Measurements from ENCODE around the gene TMEM178B. TPM values are rescaled to one million over a fixed set of nuclear protein-coding genes. Genes with fewer than 3 reads are reported as not detected.

Gene TMEM178B
- total RNA-seq, 1 experiment from 2014 or later, result 0.39 TPM

GRCh38 chr7:141519623-141520022 lies 445.8 kb downstream of the TMEM178B start:
- H3K36me3 ChIP-seq (ENCODE audit: control insufficient read depth, insufficient read depth, low read length), result no peaks in the 10 kb centered on the region
- no peaks in the 10 kb centered on the region for H3K4me1 ChIP-seq (ENCODE audit: control insufficient read depth, insufficient read depth, low read length)
- no TSS peak for BruUV-seq (replicated peaks)
- in situ Hi-C loops (cut with HindIII; ENCODE audit: low pct_unique_long_range_greater_than_20kb, low sequenced_read_pairs) (no loop called here), intact Hi-C loops (cut with micrococcal nuclease; ENCODE audit: unreplicated experiment) (no loop called here)
- TF ChIP-seq POLR2AphosphoS5 (IDR thresholded peaks at IDR 0.05; ENCODE audit: low read depth, low read length) (no peak), TCF7L2 (IDR thresholded peaks at IDR 0.05; ENCODE audit: low read depth, low read length) (no peak), SIN3A (IDR thresholded peaks at IDR 0.05; ENCODE audit: borderline replicate concordance, insufficient read depth, low read depth, low read length) (no peak)
- TF ChIP-seq, protein P1, sequence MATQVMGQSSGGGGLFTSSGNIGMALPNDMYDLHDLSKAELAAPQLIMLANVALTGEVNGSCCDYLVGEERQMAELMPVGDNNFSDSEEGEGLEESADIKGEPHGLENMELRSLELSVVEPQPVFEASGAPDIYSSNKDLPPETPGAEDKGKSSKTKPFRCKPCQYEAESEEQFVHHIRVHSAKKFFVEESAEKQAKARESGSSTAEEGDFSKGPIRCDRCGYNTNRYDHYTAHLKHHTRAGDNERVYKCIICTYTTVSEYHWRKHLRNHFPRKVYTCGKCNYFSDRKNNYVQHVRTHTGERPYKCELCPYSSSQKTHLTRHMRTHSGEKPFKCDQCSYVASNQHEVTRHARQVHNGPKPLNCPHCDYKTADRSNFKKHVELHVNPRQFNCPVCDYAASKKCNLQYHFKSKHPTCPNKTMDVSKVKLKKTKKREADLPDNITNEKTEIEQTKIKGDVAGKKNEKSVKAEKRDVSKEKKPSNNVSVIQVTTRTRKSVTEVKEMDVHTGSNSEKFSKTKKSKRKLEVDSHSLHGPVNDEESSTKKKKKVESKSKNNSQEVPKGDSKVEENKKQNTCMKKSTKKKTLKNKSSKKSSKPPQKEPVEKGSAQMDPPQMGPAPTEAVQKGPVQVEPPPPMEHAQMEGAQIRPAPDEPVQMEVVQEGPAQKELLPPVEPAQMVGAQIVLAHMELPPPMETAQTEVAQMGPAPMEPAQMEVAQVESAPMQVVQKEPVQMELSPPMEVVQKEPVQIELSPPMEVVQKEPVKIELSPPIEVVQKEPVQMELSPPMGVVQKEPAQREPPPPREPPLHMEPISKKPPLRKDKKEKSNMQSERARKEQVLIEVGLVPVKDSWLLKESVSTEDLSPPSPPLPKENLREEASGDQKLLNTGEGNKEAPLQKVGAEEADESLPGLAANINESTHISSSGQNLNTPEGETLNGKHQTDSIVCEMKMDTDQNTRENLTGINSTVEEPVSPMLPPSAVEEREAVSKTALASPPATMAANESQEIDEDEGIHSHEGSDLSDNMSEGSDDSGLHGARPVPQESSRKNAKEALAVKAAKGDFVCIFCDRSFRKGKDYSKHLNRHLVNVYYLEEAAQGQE (IDR thresholded peaks at IDR 0.05; ENCODE audit: insufficient read depth in 1 of 2, low read depth in 2 of 2, low read length in 1 of 2), result no peak
- TF ChIP-seq, protein P2, sequence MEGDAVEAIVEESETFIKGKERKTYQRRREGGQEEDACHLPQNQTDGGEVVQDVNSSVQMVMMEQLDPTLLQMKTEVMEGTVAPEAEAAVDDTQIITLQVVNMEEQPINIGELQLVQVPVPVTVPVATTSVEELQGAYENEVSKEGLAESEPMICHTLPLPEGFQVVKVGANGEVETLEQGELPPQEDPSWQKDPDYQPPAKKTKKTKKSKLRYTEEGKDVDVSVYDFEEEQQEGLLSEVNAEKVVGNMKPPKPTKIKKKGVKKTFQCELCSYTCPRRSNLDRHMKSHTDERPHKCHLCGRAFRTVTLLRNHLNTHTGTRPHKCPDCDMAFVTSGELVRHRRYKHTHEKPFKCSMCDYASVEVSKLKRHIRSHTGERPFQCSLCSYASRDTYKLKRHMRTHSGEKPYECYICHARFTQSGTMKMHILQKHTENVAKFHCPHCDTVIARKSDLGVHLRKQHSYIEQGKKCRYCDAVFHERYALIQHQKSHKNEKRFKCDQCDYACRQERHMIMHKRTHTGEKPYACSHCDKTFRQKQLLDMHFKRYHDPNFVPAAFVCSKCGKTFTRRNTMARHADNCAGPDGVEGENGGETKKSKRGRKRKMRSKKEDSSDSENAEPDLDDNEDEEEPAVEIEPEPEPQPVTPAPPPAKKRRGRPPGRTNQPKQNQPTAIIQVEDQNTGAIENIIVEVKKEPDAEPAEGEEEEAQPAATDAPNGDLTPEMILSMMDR (IDR thresholded peaks at IDR 0.05), result no peak
- CTCF ChIA-PET, result no interaction called here
- 0 out of 2 replicates have a peak, but pooled peaks cover 3% of the 10 kb centered on the region for H3K27me3 ChIP-seq (ENCODE audit: control insufficient read depth, insufficient read depth, low read length)
- no peak overlapping the region for H3K27ac ChIP-seq (ENCODE audit: low read length)
- no peak overlapping the region for H3K4me3 ChIP-seq (ENCODE audit: low read depth in 2 of 2, low read length in 2 of 2)
- ATAC-seq, result no peak
- POLR2A ChIA-PET, result no interaction called here
- H3K9me3 ChIP-seq (ENCODE audit: control insufficient read depth, insufficient read depth, low read depth, low read length), result no peaks in the 10 kb centered on the region
- no peak for DNase-seq (ENCODE audit: low read depth, low spot score)

DNA sequence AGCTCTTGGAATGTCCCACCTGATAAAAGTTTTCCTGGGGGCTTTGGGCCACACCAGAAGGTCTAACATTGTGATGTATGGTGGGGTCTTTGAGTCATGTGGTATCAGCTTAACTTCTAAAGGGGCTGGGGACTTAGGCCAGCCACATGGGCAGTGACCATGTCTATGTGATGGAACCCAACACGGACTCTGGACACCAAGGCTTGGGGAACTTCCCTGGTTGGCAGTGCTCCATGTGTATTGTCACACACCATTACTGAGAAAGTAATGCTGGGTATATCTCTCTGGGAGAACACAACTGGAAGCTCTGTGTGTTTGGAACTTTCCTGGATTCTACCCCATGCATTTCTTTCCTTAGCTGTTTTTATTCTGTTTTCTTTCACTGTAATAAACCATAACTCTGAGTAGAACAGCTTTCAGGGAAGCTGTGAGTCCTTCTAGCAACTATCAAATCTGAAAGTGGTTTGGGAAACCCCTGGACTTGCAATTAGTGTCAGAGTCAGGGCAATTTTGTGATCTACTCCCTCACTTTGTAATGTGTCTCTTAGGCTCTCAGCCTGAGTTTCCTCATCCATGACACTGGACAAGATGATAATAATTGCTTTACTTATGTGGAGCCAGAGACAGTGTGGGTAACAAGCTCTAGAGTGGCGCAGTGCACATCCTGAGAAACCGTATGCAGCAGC lies 448.9 kb downstream of the TMEM178B start:
- Histone ChIP-seq H3K4me3 (ENCODE audit: low read depth in 2 of 2, low read length in 2 of 2) (no peak overlapping the region), H3K4me1 (ENCODE audit: control insufficient read depth, insufficient read depth, low read length) (no peaks in the 10 kb centered on the region), H3K36me3 (ENCODE audit: control insufficient read depth, insufficient read depth, low read length) (no peaks in the 10 kb centered on the region), H3K27me3 (ENCODE audit: control insufficient read depth, insufficient read depth, low read length) (0 out of 2 replicates have a peak, but pooled peaks cover 3% of the 10 kb centered on the region), H3K9me3 (ENCODE audit: control insufficient read depth, insufficient read depth, low read depth, low read length) (no peaks in the 10 kb centered on the region), H3K27ac (ENCODE audit: low read length) (no peak overlapping the region)
- in situ Hi-C loops (cut with HindIII; ENCODE audit: low pct_unique_long_range_greater_than_20kb, low sequenced_read_pairs) (no loop called here), intact Hi-C loops (cut with micrococcal nuclease; ENCODE audit: unreplicated experiment) (no loop called here)
- DNase-seq (ENCODE audit: low read depth, low spot score), result no peak
- TF ChIP-seq TCF7L2 (IDR thresholded peaks at IDR 0.05; ENCODE audit: low read depth, low read length) (no peak), POLR2AphosphoS5 (IDR thresholded peaks at IDR 0.05; ENCODE audit: low read depth, low read length) (no peak), SIN3A (IDR thresholded peaks at IDR 0.05; ENCODE audit: borderline replicate concordance, insufficient read depth, low read depth, low read length) (no peak)
- TF ChIP-seq, protein P1 (IDR thresholded peaks at IDR 0.05; ENCODE audit: insufficient read depth in 1 of 2, low read depth in 2 of 2, low read length in 1 of 2), result no peak
- TF ChIP-seq, protein P2 (IDR thresholded peaks at IDR 0.05), result no peak
- ChIA-PET CTCF (no interaction called here), POLR2A (no interaction called here)
- BruUV-seq (replicated peaks), result no TSS peak
- ATAC-seq, result no peak

All from Panc1 (cell line).